ENCODE measurements around the gene MIER1. TPM values are rescaled to one million over a fixed set of nuclear protein-coding genes. Genes with fewer than 3 reads are reported as not detected.

The MIER1 gene
- polyA plus RNA-seq, 4 donors = 13.0 to 36.1 (median 18.3) TPM

GRCh38 chr1:66993076-66993475, 68.3 kb downstream of the MIER1 start:
- Histone ChIP-seq H3K4me1 (ENCODE audit: control insufficient read depth in 3 of 3, insufficient read depth in 2 of 3, low read depth in 1 of 3, low read length in 2 of 3) (no peaks in the 10 kb centered on the region), H3K27me3 (ENCODE audit: control insufficient read depth in 3 of 3, insufficient read depth in 3 of 3, low read length in 3 of 3) (no peaks in the 10 kb centered on the region), H3K9me3 (ENCODE audit: control insufficient read depth in 2 of 2, insufficient read depth in 1 of 2, low read depth in 1 of 2, low read length in 1 of 2) (no peaks in the 10 kb centered on the region), H3K36me3 (ENCODE audit: control insufficient read depth in 3 of 3, insufficient read depth in 2 of 3, low read depth in 1 of 3, low read length in 3 of 3) (peaks cover 3 to 23% (median 10%) of the 10 kb centered on the region in 3 donors), H3K27ac (ENCODE audit: low read depth in 1 of 3, low read length in 2 of 3) (no peak overlapping the region), H3K4me3 (ENCODE audit: low read depth in 1 of 3, low read length in 3 of 3) (no peak overlapping the region)
- DNase-seq = no peak
- no peak for FAIRE-seq
- WGBS, 3 donors = 97 to 98% (median 97%) methylated on average over 3 of the region's 3 CpGs

- no peaks in the 10 kb centered on the region for H3K27me3 ChIP-seq (ENCODE audit: control insufficient read depth in 3 of 3, insufficient read depth in 3 of 3, low read length in 3 of 3)
- peaks cover 0 to 22% (median 8%) of the 10 kb centered on the region in 3 donors for H3K36me3 ChIP-seq (ENCODE audit: control insufficient read depth in 3 of 3, insufficient read depth in 2 of 3, low read depth in 1 of 3, low read length in 3 of 3)
- DNase-seq (peak; percentile 73 to 77), FAIRE-seq (no peak)
- H3K9me3 ChIP-seq (ENCODE audit: control insufficient read depth in 2 of 2, insufficient read depth in 1 of 2, low read depth in 1 of 2, low read length in 1 of 2) = no peaks in the 10 kb centered on the region
- 70 to 77% (median 71%) methylated on average over 7 of the region's 7 CpGs for WGBS, 3 donors
- H3K4me3 ChIP-seq (ENCODE audit: low read depth in 1 of 3, low read length in 3 of 3) = no peak overlapping the region
- no peaks in the 10 kb centered on the region for H3K4me1 ChIP-seq (ENCODE audit: control insufficient read depth in 3 of 3, insufficient read depth in 2 of 3, low read depth in 1 of 3, low read length in 2 of 3)
- H3K27ac ChIP-seq (ENCODE audit: low read depth in 1 of 3, low read length in 2 of 3) = no peak overlapping the region
Observed at GRCh38 chr1:66996018-66996682, 71.4 kb downstream of the MIER1 start.

GRCh38 chr1:66998972-66999371, 74.2 kb downstream of the MIER1 start:
- Histone ChIP-seq H3K36me3 (ENCODE audit: control insufficient read depth in 3 of 3, insufficient read depth in 2 of 3, low read depth in 1 of 3, low read length in 3 of 3) (peaks cover 3 to 23% (median 7%) of the 10 kb centered on the region in 3 donors), H3K4me1 (ENCODE audit: control insufficient read depth in 3 of 3, insufficient read depth in 2 of 3, low read depth in 1 of 3, low read length in 2 of 3) (no peaks in the 10 kb centered on the region)
- no peak for FAIRE-seq

GRCh38 chr1:66999640-67000400, 75.0 kb downstream of the MIER1 start:
- H3K27ac ChIP-seq (ENCODE audit: low read depth in 1 of 3, low read length in 2 of 3) = no peak overlapping the region
- FAIRE-seq = no peak
- H3K9me3 ChIP-seq (ENCODE audit: control insufficient read depth in 2 of 2, insufficient read depth in 1 of 2, low read depth in 1 of 2, low read length in 1 of 2) = no peaks in the 10 kb centered on the region
- DNase-seq = no peak
- no peaks in the 10 kb centered on the region for H3K27me3 ChIP-seq (ENCODE audit: control insufficient read depth in 3 of 3, insufficient read depth in 3 of 3, low read length in 3 of 3)
- peaks cover 3 to 23% (median 7%) of the 10 kb centered on the region in 3 donors for H3K36me3 ChIP-seq (ENCODE audit: control insufficient read depth in 3 of 3, insufficient read depth in 2 of 3, low read depth in 1 of 3, low read length in 3 of 3)
- no peak overlapping the region for H3K4me3 ChIP-seq (ENCODE audit: low read depth in 1 of 3, low read length in 3 of 3)
- 85 to 93% (median 91%) methylated on average over 7 of the region's 7 CpGs for WGBS, 3 donors
- H3K4me1 ChIP-seq (ENCODE audit: control insufficient read depth in 3 of 3, insufficient read depth in 2 of 3, low read depth in 1 of 3, low read length in 2 of 3) = no peaks in the 10 kb centered on the region

More at GRCh38 chr1:66998972-66999371, 74.2 kb downstream of the MIER1 start:
- DNase-seq = no peak
- Histone ChIP-seq H3K27ac (ENCODE audit: low read depth in 1 of 3, low read length in 2 of 3) (no peak overlapping the region), H3K4me3 (ENCODE audit: low read depth in 1 of 3, low read length in 3 of 3) (no peak overlapping the region), H3K27me3 (ENCODE audit: control insufficient read depth in 3 of 3, insufficient read depth in 3 of 3, low read length in 3 of 3) (no peaks in the 10 kb centered on the region), H3K9me3 (ENCODE audit: control insufficient read depth in 2 of 2, insufficient read depth in 1 of 2, low read depth in 1 of 2, low read length in 1 of 2) (no peaks in the 10 kb centered on the region)

GRCh38 chr1:67001682-67002425, 77.1 kb downstream of the MIER1 start:
- Histone ChIP-seq H3K27me3 (ENCODE audit: control insufficient read depth in 3 of 3, insufficient read depth in 3 of 3, low read length in 3 of 3) (no peaks in the 10 kb centered on the region), H3K9me3 (ENCODE audit: control insufficient read depth in 2 of 2, insufficient read depth in 1 of 2, low read depth in 1 of 2, low read length in 1 of 2) (no peaks in the 10 kb centered on the region), H3K4me3 (ENCODE audit: low read depth in 1 of 3, low read length in 3 of 3) (no peak overlapping the region), H3K27ac (ENCODE audit: low read depth in 1 of 3, low read length in 2 of 3) (no peak overlapping the region), H3K36me3 (ENCODE audit: control insufficient read depth in 3 of 3, insufficient read depth in 2 of 3, low read depth in 1 of 3, low read length in 3 of 3) (peaks cover 3 to 22% (median 3%) of the 10 kb centered on the region in 3 donors), H3K4me1 (ENCODE audit: control insufficient read depth in 3 of 3, insufficient read depth in 2 of 3, low read depth in 1 of 3, low read length in 2 of 3) (no peaks in the 10 kb centered on the region)
- 78 to 86% (median 86%) methylated on average over 5 of the region's 5 CpGs for WGBS, 3 donors
- DNase-seq (no peak), FAIRE-seq (no peak)

- peaks cover 3 to 22% (median 8%) of the 10 kb centered on the region in 3 donors for H3K36me3 ChIP-seq (ENCODE audit: control insufficient read depth in 3 of 3, insufficient read depth in 2 of 3, low read depth in 1 of 3, low read length in 3 of 3)
- no peak overlapping the region for H3K4me3 ChIP-seq (ENCODE audit: low read depth in 1 of 3, low read length in 3 of 3)
- no peak for DNase-seq
- no peaks in the 10 kb centered on the region for H3K9me3 ChIP-seq (ENCODE audit: control insufficient read depth in 2 of 2, insufficient read depth in 1 of 2, low read depth in 1 of 2, low read length in 1 of 2)
- 49 to 63% (median 56%) methylated on average over 1 of the region's 1 CpG for WGBS, 3 donors
- no peaks in the 10 kb centered on the region for H3K27me3 ChIP-seq (ENCODE audit: control insufficient read depth in 3 of 3, insufficient read depth in 3 of 3, low read length in 3 of 3)
- H3K27ac ChIP-seq (ENCODE audit: low read depth in 1 of 3, low read length in 2 of 3) = no peak overlapping the region
- H3K4me1 ChIP-seq (ENCODE audit: control insufficient read depth in 3 of 3, insufficient read depth in 2 of 3, low read depth in 1 of 3, low read length in 2 of 3) = no peaks in the 10 kb centered on the region
- FAIRE-seq = no peak
Observed at GRCh38 chr1:67004176-67004575, 79.4 kb downstream of the MIER1 start.

- WGBS, 3 donors = 83 to 85% (median 84%) methylated on average over 8 of the region's 8 CpGs
Observed at GRCh38 chr1:67005068-67005467, 80.3 kb downstream of the MIER1 start.

GRCh38 chr1:67009792-67010191, 85.0 kb downstream of the MIER1 start:
- DNase-seq (no peak), FAIRE-seq (no peak)
- no peaks in the 10 kb centered on the region for H3K4me1 ChIP-seq (ENCODE audit: control insufficient read depth in 3 of 3, insufficient read depth in 2 of 3, low read depth in 1 of 3, low read length in 2 of 3)
- H3K9me3 ChIP-seq (ENCODE audit: control insufficient read depth in 2 of 2, insufficient read depth in 1 of 2, low read depth in 1 of 2, low read length in 1 of 2) = peaks cover 0 to 2% of the 10 kb centered on the region in 2 donors
- 96 to 98% (median 98%) methylated on average over 3 of the region's 3 CpGs for WGBS, 3 donors
- H3K27me3 ChIP-seq (ENCODE audit: control insufficient read depth in 3 of 3, insufficient read depth in 3 of 3, low read length in 3 of 3) = no peaks in the 10 kb centered on the region
- H3K4me3 ChIP-seq (ENCODE audit: low read depth in 1 of 3, low read length in 3 of 3) = no peak overlapping the region
- no peak overlapping the region for H3K27ac ChIP-seq (ENCODE audit: low read depth in 1 of 3, low read length in 2 of 3)
- peaks cover 2 to 30% (median 8%) of the 10 kb centered on the region in 3 donors for H3K36me3 ChIP-seq (ENCODE audit: control insufficient read depth in 3 of 3, insufficient read depth in 2 of 3, low read depth in 1 of 3, low read length in 3 of 3)

More at GRCh38 chr1:67005068-67005467, 80.3 kb downstream of the MIER1 start:
- no peak for FAIRE-seq
- Histone ChIP-seq H3K4me1 (ENCODE audit: control insufficient read depth in 3 of 3, insufficient read depth in 2 of 3, low read depth in 1 of 3, low read length in 2 of 3) (no peaks in the 10 kb centered on the region), H3K9me3 (ENCODE audit: control insufficient read depth in 2 of 2, insufficient read depth in 1 of 2, low read depth in 1 of 2, low read length in 1 of 2) (no peaks in the 10 kb centered on the region), H3K36me3 (ENCODE audit: control insufficient read depth in 3 of 3, insufficient read depth in 2 of 3, low read depth in 1 of 3, low read length in 3 of 3) (peaks cover 3 to 18% (median 10%) of the 10 kb centered on the region in 3 donors), H3K27ac (ENCODE audit: low read depth in 1 of 3, low read length in 2 of 3) (no peak overlapping the region), H3K4me3 (ENCODE audit: low read depth in 1 of 3, low read length in 3 of 3) (no peak overlapping the region), H3K27me3 (ENCODE audit: control insufficient read depth in 3 of 3, insufficient read depth in 3 of 3, low read length in 3 of 3) (no peaks in the 10 kb centered on the region)
- no peak for DNase-seq

Data from small intestine (tissue), 7 donors.